Ectodermal cell (in vitro differentiated cells): ENCODE results near the gene BRINP1.

Experiments used
- H3K27ac ChIP-seq: 2 replicates; pipeline ENCODE4 v1.7.0; 2013; ENCODE audit warnings: mild to moderate bottlenecking, low read depth, low read length; ENCODE audit not compliant: insufficient read depth, poor library complexity, severe bottlenecking
- H3K27me3 ChIP-seq: 2 replicates; pipeline ENCODE4 v1.7.0; 2013; ENCODE audit warnings: mild to moderate bottlenecking, low read length; ENCODE audit not compliant: insufficient read depth, control insufficient read depth, poor library complexity, severe bottlenecking
- H3K36me3 ChIP-seq: one replicate; pipeline ENCODE4 v1.7.0; 2013; ENCODE audit warnings: low read length; ENCODE audit not compliant: control insufficient read depth, insufficient read depth
- H3K4me1 ChIP-seq: one replicate; pipeline ENCODE4 v1.7.0; 2013; ENCODE audit warnings: low read length; ENCODE audit not compliant: control insufficient read depth, insufficient read depth
- H3K4me3 ChIP-seq: 2 replicates; pipeline ENCODE4 v1.7.0; 2013; ENCODE audit warnings: low read depth, low read length, control low read depth; ENCODE audit not compliant: insufficient read depth
- H3K9me3 ChIP-seq: 2 replicates; pipeline ENCODE4 v1.7.0; 2013; ENCODE audit warnings: mild to moderate bottlenecking, low read length, moderate library complexity; ENCODE audit not compliant: control insufficient read depth
- WGBS, 2 experiments: methylation state at CpG; one replicate each; pipeline ENCODE4 v1.1.7; 2013; ENCODE audit warnings: missing lambda C conversion rate in 2 of 2; 5-methylcytosine and 5-hydroxymethylcytosine counted together

BRINP1 gene

DNA sequence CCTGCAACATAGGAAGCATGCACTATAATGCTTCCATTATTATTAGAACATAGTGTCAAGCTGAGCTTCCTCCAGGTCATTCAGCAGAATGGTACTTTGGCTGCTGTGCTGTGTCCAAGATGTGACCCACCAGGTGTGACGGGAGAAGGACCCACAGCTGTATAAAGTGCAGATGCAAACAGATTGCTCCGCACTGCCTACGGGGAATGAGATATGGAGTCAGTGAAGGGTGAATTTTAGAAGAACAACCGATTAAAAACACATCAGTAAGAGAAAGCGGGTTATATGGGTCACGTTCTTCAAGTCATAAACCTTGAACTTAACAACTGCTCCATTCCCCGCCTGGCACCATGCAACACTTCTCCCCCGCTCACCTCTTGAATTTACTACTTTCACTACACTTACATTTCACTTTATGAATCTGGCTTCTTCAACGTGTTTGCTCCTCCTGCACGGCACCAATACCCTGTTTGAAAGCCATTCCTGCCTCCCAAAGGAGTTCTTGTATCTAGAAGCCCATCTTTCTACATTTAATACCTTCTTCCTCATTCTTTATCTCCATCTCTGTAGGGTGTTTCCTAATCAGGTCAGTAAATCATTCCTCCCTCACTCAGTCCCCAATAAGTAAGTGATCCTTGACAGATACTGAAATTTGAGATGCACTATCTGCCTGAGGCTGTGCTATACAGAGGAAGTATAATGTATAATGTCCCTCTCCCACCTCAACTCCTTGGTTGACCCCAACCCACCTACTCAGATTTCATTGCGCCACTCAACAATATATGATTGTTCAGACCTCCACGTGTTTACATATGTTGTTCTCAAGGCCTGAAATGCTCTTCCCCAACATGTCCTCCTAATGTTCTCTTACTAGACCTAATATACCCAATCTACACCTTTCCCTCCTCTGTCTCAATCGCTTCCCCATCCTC is 25.9 kb downstream of the BRINP1 start:
- 90 to 92% methylated on average over 13 of the region's 13 CpGs for WGBS, 2 experiments
- Histone ChIP-seq H3K27ac (no peak overlapping the region), H3K27me3 (no peaks in the 10 kb centered on the region), H3K9me3 (no peaks in the 10 kb centered on the region), H3K4me3 (no peak overlapping the region), H3K36me3 (no peaks in the 10 kb centered on the region), H3K4me1 (no peaks in the 10 kb centered on the region)

DNA sequence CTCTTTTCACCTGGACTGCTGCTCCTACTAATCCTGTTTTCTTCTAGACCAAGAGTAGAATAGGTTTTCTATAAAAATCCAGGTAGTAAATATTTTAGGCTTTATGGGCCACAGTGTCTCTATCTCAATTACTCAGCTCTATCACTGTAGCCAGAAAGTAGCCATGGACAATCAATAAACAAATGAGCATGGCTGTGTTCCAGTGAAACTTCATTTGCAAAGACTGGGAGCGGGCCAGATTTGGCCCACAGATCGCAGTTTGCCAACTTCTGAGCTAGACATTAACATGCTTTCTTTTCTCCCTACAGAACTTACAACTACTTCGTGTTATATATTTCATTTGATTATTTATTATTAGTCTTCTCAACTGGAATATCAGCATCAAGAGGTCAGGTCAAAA is 30.2 kb downstream of the BRINP1 start:
- H3K27ac ChIP-seq: no peak overlapping the region
- H3K27me3 ChIP-seq: no peaks in the 10 kb centered on the region
- no peaks in the 10 kb centered on the region for H3K9me3 ChIP-seq
- WGBS, 2 experiments: 94 to 96% methylated on average over 2 to 3 of the region's 3 CpGs
- H3K4me1 ChIP-seq: peaks cover 5% of the 10 kb centered on the region
- no peaks in the 10 kb centered on the region for H3K36me3 ChIP-seq
- H3K4me3 ChIP-seq: no peak overlapping the region

GRCh38 chr9:119337573-119337972 is 31.7 kb downstream of the BRINP1 start:
- H3K36me3 ChIP-seq: no peaks in the 10 kb centered on the region
- no peaks in the 10 kb centered on the region for H3K27me3 ChIP-seq
- H3K4me3 ChIP-seq: no peak overlapping the region
- H3K9me3 ChIP-seq: no peaks in the 10 kb centered on the region
- H3K27ac ChIP-seq: no peak overlapping the region
- peaks cover 9% of the 10 kb centered on the region for H3K4me1 ChIP-seq

DNA sequence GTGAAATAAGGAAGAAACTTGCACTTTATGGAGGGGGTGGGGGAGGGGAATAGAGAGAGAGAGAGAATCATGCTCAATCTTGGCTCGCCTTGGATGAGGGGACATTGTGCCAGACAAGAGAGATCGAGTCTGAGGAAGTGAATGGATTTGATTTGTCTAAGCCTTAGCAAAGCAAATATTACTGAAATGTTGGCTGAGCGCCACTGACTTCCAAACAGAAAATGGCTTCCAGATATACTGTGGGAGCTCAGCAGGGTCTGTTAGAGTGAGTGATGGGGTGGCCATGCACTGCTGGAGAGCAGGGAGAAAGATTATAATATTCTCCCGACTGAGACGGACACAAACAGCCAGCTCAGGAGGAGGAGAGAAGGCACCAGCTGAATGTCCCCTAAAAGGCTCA is 34.5 kb downstream of the BRINP1 start:
- no peak overlapping the region for H3K4me3 ChIP-seq

GRCh38 chr9:119333507-119334229 is 35.6 kb downstream of the BRINP1 start:
- WGBS, 2 experiments: 31 to 47% methylated on average over 4 of the region's 4 CpGs
- Histone ChIP-seq H3K27me3 (no peaks in the 10 kb centered on the region), H3K27ac (no peak overlapping the region), H3K4me3 (no peak overlapping the region), H3K4me1 (peaks cover 9% of the 10 kb centered on the region), H3K9me3 (peaks cover 2% of the 10 kb centered on the region), H3K36me3 (no peaks in the 10 kb centered on the region)

More for the DNA sequence above, 34.5 kb downstream of the BRINP1 start:
- Histone ChIP-seq H3K9me3 (peaks cover 2% of the 10 kb centered on the region), H3K27ac (no peak overlapping the region), H3K4me1 (peaks cover 9% of the 10 kb centered on the region), H3K36me3 (no peaks in the 10 kb centered on the region), H3K27me3 (no peaks in the 10 kb centered on the region)
- 88 to 96% methylated on average over 5 of the region's 5 CpGs for WGBS, 2 experiments

DNA sequence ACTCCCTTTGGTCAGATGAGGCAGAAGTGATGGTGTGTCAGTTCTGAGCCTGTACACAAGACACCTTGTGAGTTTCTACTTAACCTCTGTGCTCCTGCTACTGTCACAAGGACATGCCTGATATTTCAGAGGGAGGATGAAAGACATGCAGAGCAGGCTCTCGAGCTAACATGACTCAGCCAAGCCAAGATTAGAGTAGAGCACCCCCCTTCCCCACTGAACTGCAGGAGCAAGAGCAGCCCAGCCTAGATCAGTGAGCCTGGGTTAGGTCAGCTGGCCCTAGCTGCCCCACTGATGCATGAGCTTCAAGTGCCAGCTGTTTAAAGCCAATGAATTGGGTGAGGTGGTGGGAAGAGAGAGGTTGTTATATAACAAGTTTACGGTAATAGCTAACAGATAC is 36.7 kb downstream of the BRINP1 start:
- 43 to 73% methylated on average over 1 to 2 of the region's 2 CpGs for WGBS, 2 experiments
- no peak overlapping the region for H3K4me3 ChIP-seq

GRCh38 chr9:119322184-119322583 is 47.1 kb downstream of the BRINP1 start:
- H3K9me3 ChIP-seq: no peaks in the 10 kb centered on the region
- H3K36me3 ChIP-seq: no peaks in the 10 kb centered on the region
- H3K4me3 ChIP-seq: no peak overlapping the region
- H3K27me3 ChIP-seq: no peaks in the 10 kb centered on the region
- 90 to 92% methylated on average over 7 of the region's 7 CpGs for WGBS, 2 experiments
- H3K4me1 ChIP-seq: no peaks in the 10 kb centered on the region
- no peak overlapping the region for H3K27ac ChIP-seq

More for the DNA sequence above, 36.7 kb downstream of the BRINP1 start:
- H3K4me1 ChIP-seq: peaks cover 9% of the 10 kb centered on the region
- H3K36me3 ChIP-seq: no peaks in the 10 kb centered on the region
- H3K27ac ChIP-seq: no peak overlapping the region
- H3K27me3 ChIP-seq: no peaks in the 10 kb centered on the region
- H3K9me3 ChIP-seq: peaks cover 2% of the 10 kb centered on the region

DNA sequence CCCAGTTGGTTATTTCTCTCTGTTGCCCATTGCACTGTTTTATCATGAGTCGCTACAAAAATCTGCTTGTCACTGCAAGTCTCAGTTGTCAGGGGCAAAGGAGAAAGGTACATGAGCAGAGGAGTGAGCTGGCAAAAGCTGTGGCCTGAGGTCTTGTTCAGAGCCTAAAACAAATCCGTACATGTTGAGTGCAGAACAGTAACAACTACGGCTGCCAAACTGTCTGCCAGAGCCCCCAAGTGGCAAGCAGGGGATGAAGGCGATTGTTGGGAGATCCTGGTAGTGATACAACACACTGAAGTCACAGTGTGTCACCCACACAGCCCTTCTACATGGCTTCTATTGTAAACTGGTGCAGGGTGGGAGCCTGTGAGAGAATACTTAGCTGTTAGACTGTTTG is 50.9 kb downstream of the BRINP1 start:
- Histone ChIP-seq H3K9me3 (no peaks in the 10 kb centered on the region), H3K4me3 (no peak overlapping the region), H3K27ac (no peak overlapping the region), H3K27me3 (no peaks in the 10 kb centered on the region), H3K4me1 (no peaks in the 10 kb centered on the region), H3K36me3 (no peaks in the 10 kb centered on the region)
- 67 to 71% methylated on average over 4 of the region's 4 CpGs for WGBS, 2 experiments

GRCh38 chr9:119313846-119314245 is 55.4 kb downstream of the BRINP1 start:
- Histone ChIP-seq H3K36me3 (no peaks in the 10 kb centered on the region), H3K9me3 (no peaks in the 10 kb centered on the region), H3K4me3 (no peak overlapping the region), H3K27me3 (no peaks in the 10 kb centered on the region), H3K27ac (no peak overlapping the region), H3K4me1 (no peaks in the 10 kb centered on the region)
- WGBS, 2 experiments: 93 to 95% methylated on average over 4 of the region's 4 CpGs

- Histone ChIP-seq H3K27me3 (no peaks in the 10 kb centered on the region), H3K4me1 (no peaks in the 10 kb centered on the region), H3K9me3 (no peaks in the 10 kb centered on the region), H3K27ac (no peak overlapping the region), H3K4me3 (no peak overlapping the region), H3K36me3 (no peaks in the 10 kb centered on the region)
- 72 to 73% methylated on average over 5 of the region's 5 CpGs for WGBS, 2 experiments
Observed at GRCh38 chr9:119310741-119311140, 58.5 kb downstream of the BRINP1 start.
